DOHH2 (cell line): ENCODE measurements around the gene NT5C1A.

Experiments
- CTCF ChIP-seq: fragments of 200-600 bp; sonication (generic); IDR thresholded peaks from one replicate; pipeline ENCODE4 v1.5.1; 2014; ENCODE audit warnings: antibody characterized with exemption, mild to moderate bottlenecking, low read depth, low read length; ENCODE audit not compliant: poor library complexity, severe bottlenecking
- EZH2phosphoT487 ChIP-seq: fragments of 200-600 bp; sonication (generic); IDR thresholded peaks from 2 replicates; pipeline ENCODE4 v1.6.1; 2017; ENCODE audit warnings: borderline replicate concordance, mild to moderate bottlenecking, antibody characterized with exemption, low read length, moderate library complexity, mixed read lengths

- TF ChIP-seq CTCF (no peak), EZH2phosphoT487 (no peak)
Observed at GRCh38 chr1:39639305-39640130, 32.4 kb downstream of the NT5C1A start, which contains the start of gene HEYL.
